ENCODE measurements around the gene OGDH.

OGDH gene

DNA sequence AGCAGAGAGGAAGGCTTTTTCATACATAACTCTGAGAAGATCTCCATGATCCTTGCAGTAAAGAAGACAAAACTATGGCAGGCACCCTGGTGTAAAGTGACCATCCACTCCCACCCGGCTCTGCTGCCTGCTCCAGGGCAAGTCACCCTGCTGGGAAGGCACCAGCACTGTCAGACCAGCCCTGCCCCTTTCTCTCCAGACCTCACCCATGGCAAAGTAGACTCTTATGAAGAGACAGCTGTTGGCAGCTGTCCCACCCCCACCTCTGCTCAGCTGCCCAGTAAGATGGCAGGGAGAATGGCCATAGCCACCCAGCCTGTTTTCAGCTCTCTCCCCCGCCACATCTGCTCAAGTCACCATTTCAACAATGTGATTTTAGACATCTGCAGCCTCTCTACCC is 133.6 kb downstream of the OGDH start:
- no peak overlapping the region for H3K4me3 ChIP-seq (ENCODE audit: low read length in 2 of 2)
- no peak overlapping the region for H3K27ac ChIP-seq (ENCODE audit: low read length)
- no peaks in the 10 kb centered on the region for H3K27me3 ChIP-seq (ENCODE audit: control insufficient read depth in 1 of 2, insufficient read depth in 2 of 2, low read length in 2 of 2)
- no peaks in the 10 kb centered on the region for H3K9me3 ChIP-seq (ENCODE audit: control insufficient read depth in 2 of 2, low read length in 2 of 2)
- no peak overlapping the region for H3K9ac ChIP-seq (ENCODE audit: low read length in 2 of 2)
- H3K4me1 ChIP-seq (ENCODE audit: control insufficient read depth, insufficient read depth, low read length): no peaks in the 10 kb centered on the region
- no peaks in the 10 kb centered on the region for H3K36me3 ChIP-seq (ENCODE audit: control insufficient read depth in 2 of 2, insufficient read depth in 2 of 2, low read length in 2 of 2)

DNA sequence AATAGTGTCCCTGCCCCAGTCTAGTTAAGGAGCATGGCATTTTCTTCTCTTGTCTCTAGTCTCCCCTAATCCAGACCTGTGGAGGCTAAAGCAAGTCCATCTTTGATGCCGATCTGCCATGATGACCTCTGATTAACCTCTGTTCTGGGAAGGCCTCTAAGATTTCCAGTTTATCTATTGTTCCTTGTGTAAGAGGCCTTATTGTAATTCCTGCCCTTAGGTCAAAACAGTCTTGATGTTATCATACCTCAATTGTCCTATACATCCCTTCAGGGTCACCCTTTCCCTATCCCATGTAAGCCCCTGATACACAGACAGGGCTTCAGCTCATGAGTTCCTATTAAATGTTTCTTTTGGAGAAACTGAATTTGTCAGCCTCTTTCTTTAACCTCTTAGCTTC is 137.3 kb downstream of the OGDH start:
- no peak overlapping the region for H3K27ac ChIP-seq (ENCODE audit: low read length)
- H3K4me1 ChIP-seq (ENCODE audit: control insufficient read depth, insufficient read depth, low read length): no peaks in the 10 kb centered on the region
- no peaks in the 10 kb centered on the region for H3K27me3 ChIP-seq (ENCODE audit: control insufficient read depth in 1 of 2, insufficient read depth in 2 of 2, low read length in 2 of 2)
- H3K9me3 ChIP-seq (ENCODE audit: control insufficient read depth in 2 of 2, low read length in 2 of 2): no peaks in the 10 kb centered on the region
- H3K9ac ChIP-seq (ENCODE audit: low read length in 2 of 2): no peak overlapping the region
- H3K4me3 ChIP-seq (ENCODE audit: low read length in 2 of 2): no peak overlapping the region
- H3K36me3 ChIP-seq (ENCODE audit: control insufficient read depth in 2 of 2, insufficient read depth in 2 of 2, low read length in 2 of 2): no peaks in the 10 kb centered on the region

DNA sequence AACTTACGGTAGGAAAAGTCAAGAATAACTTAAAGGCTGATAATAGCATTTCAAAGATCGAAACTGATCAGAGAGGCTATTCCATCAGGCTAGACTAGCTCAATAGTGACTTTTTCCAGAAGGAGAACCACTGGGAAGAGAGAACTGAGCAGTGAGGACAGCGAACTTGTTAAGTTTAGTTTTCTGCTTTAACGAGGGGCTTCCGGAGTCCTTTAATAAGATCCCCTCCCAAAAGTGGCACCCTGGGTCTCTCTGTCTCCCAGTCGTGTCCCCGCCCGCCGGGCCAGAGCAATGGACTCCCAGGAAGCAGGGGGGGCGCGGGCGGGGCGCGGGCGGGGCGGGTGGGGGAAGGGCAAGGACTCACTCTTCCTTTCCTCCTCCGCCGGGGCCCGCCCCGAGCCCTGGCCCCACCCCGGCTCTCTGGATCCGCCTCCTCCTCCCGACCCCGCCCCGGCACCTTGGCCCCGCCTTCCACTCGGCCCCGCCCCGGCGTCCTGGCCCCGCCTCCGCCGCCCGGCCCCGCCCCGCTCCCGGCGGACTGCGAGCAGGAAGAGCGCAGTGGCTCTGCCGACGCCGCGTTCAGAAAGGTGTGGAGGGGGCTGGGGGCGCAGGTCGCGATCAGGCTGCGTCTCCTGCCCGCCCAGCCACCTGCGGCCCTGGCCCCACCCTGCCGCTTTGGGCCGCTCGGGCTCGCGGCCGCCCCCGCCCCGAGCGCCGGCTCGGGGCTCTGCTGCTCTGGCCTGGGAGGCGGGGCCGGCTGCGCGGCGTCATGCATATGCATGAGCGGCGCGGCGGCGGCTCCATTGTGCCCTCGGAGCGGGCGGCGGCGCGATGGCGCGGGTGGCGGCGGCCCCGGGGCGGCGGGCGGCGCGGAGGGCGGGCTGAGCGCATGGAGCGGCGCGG is 141.9 kb downstream of the OGDH start, which contains the start of gene ZMIZ2:
ZMIZ2 (plus strand) TSS at position 803 of the 903 bp plus-strand sequence. CDS start 7,403 bp downstream, outside the sequence.
- H3K36me3 ChIP-seq (ENCODE audit: control insufficient read depth in 2 of 2, insufficient read depth in 2 of 2, low read length in 2 of 2): peaks cover 0 to 5% of the 10 kb centered on the region in 2 donors
- H3K9me3 ChIP-seq (ENCODE audit: control insufficient read depth in 2 of 2, low read length in 2 of 2): no peaks in the 10 kb centered on the region
- H3K4me3 ChIP-seq (ENCODE audit: low read length in 2 of 2): peak within 1 kb of the TSS; percentile 79 to 86
- no peaks in the 10 kb centered on the region for H3K27me3 ChIP-seq (ENCODE audit: control insufficient read depth in 1 of 2, insufficient read depth in 2 of 2, low read length in 2 of 2)
- peak within 1 kb of the TSS; percentile 70 to 88 for H3K9ac ChIP-seq (ENCODE audit: low read length in 2 of 2)
- H3K27ac ChIP-seq (ENCODE audit: low read length): peak within 1 kb of the TSS; percentile 76
- peaks cover 22% of the 10 kb centered on the region for H3K4me1 ChIP-seq (ENCODE audit: control insufficient read depth, insufficient read depth, low read length)

DNA sequence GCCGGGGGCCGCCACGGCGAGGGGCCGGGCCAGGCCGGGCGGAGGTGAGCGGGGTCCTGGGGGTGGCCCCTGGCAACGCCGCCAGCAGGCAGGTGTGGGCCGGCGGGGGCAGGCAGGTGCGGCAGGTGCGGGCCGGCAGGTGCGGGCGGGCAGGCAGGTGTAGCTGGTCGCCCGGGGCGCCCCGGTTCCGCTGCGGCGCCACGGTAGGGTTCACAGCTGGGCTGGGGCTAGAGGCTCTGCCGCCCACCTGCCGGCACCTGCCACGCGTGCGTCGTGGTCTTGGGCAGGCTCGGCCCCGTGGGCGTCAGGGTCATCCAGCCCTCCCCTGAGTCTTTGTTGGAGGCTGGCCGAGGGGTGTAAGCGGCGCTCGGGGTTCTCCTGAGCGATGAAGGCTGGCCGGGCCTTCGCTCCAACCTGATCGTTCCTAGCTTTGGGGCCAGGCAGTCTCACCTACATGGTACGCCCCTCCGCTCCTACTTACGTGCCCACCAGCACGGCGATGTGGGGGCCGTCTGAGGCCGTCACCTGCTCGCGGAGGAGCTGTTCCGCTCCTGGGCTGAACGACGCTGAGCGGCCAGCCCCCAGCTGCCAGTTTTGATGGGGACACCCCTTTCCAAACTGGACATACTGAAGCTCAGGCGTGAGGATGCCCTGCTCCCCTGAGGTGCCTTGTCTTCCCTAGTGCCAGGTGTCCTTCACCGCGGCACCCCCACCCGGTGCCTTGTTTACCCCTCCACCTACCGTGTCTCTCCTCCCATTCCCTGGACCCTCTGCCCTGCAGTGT is 142.7 kb downstream of the OGDH start:
- Histone ChIP-seq H3K9ac (ENCODE audit: low read length in 2 of 2) (peak overlapping the region; percentile 70 to 84), H3K27ac (ENCODE audit: low read length) (peak overlapping the region; percentile 37), H3K4me1 (ENCODE audit: control insufficient read depth, insufficient read depth, low read length) (peaks cover 24% of the 10 kb centered on the region), H3K27me3 (ENCODE audit: control insufficient read depth in 1 of 2, insufficient read depth in 2 of 2, low read length in 2 of 2) (no peaks in the 10 kb centered on the region), H3K36me3 (ENCODE audit: control insufficient read depth in 2 of 2, insufficient read depth in 2 of 2, low read length in 2 of 2) (peaks cover 0 to 5% of the 10 kb centered on the region in 2 donors), H3K9me3 (ENCODE audit: control insufficient read depth in 2 of 2, low read length in 2 of 2) (no peaks in the 10 kb centered on the region), H3K4me3 (ENCODE audit: low read length in 2 of 2) (peak overlapping the region; percentile 79 to 86)

DNA sequence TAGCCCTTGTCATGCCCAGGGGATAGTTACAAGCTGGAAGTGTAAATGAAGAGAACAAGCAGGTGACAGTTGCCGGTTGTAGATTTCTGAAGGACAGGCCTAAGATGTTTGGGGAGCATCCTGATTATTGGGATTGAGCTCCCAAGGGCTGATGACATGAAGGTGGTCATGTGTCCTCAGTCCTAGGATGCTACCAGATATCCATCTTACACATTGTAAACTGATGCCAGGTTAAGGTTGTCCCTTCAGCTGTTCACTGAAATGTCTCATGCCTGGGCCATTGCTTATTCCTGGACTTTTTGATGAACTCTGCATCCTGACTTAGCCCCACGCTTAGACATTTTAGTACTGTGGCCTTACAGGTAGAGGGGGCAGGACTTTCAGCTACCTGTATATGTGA is 143.6 kb downstream of the OGDH start:
- H3K36me3 ChIP-seq (ENCODE audit: control insufficient read depth in 2 of 2, insufficient read depth in 2 of 2, low read length in 2 of 2): peaks cover 0 to 5% of the 10 kb centered on the region in 2 donors
- H3K9me3 ChIP-seq (ENCODE audit: control insufficient read depth in 2 of 2, low read length in 2 of 2): no peaks in the 10 kb centered on the region
- H3K4me1 ChIP-seq (ENCODE audit: control insufficient read depth, insufficient read depth, low read length): peaks cover 29% of the 10 kb centered on the region
- H3K27me3 ChIP-seq (ENCODE audit: control insufficient read depth in 1 of 2, insufficient read depth in 2 of 2, low read length in 2 of 2): no peaks in the 10 kb centered on the region
- peak overlapping the region; percentile 37 for H3K27ac ChIP-seq (ENCODE audit: low read length)
- peak overlapping the region; percentile 79 to 86 for H3K4me3 ChIP-seq (ENCODE audit: low read length in 2 of 2)
- H3K9ac ChIP-seq (ENCODE audit: low read length in 2 of 2): peak overlapping the region; percentile 70 to 84

DNA sequence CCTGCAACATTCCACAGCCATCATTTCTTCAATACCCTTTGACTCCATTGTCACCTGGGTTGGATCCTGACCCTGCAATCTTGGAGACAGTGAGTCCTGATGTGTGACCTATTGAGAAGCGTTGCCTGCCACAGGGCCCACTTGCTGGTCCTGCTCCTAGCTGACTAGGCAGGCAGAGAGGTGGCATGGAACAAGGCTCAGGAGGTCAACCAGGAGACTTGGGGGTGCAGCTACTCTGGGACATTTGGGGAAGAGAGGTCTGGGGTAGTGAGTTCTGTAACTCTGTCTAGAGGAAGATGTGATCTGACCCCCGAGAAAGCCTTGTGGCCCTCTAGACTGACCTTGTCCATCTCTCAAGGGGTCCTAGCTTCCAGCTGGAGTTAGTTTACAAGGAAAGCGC is 144.0 kb downstream of the OGDH start:
- H3K27me3 ChIP-seq (ENCODE audit: control insufficient read depth in 1 of 2, insufficient read depth in 2 of 2, low read length in 2 of 2): no peaks in the 10 kb centered on the region
- peaks cover 0 to 5% of the 10 kb centered on the region in 2 donors for H3K36me3 ChIP-seq (ENCODE audit: control insufficient read depth in 2 of 2, insufficient read depth in 2 of 2, low read length in 2 of 2)
- H3K4me1 ChIP-seq (ENCODE audit: control insufficient read depth, insufficient read depth, low read length): peaks cover 34% of the 10 kb centered on the region
- no peaks in the 10 kb centered on the region for H3K9me3 ChIP-seq (ENCODE audit: control insufficient read depth in 2 of 2, low read length in 2 of 2)
- peak overlapping the region; percentile 37 for H3K27ac ChIP-seq (ENCODE audit: low read length)
- H3K9ac ChIP-seq (ENCODE audit: low read length in 2 of 2): no peak overlapping the region
- peak overlapping the region in 1 of 2 donors; percentile 86 for H3K4me3 ChIP-seq (ENCODE audit: low read length in 2 of 2)

DNA sequence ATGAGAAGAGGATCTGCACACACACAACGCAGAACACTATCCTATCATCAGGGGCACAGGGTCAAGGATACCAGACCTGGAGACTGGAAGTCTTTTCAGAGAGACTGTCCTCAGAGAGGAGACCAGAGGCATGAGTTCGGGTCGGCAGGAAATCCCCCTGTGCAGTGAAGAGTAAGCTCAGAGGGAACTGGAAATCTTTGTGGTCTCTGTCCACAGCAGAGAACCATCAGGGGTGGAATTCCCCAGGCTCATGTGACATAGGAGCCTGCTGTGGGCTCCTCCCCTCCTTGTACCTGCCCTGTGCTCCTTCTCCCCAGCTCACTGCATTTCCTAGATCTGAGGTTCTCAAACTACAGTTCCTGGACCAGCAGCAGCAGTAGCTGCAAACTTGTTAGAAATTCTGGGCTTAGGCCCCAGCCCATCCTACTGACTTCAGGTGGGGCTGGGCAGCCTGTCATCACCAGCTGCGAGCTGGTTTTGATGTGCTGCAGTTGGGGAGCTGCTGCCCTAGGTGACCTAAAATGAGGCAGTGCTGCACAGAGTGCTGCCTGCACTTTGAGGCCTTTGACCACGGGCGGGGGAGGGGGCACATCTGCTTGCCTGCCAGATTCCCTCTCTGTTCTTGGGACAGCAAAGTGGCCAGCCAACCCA is 144.6 kb downstream of the OGDH start:
- Histone ChIP-seq H3K4me3 (ENCODE audit: low read length in 2 of 2) (peak overlapping the region in 1 of 2 donors; percentile 8), H3K27me3 (ENCODE audit: control insufficient read depth in 1 of 2, insufficient read depth in 2 of 2, low read length in 2 of 2) (no peaks in the 10 kb centered on the region), H3K9me3 (ENCODE audit: control insufficient read depth in 2 of 2, low read length in 2 of 2) (no peaks in the 10 kb centered on the region), H3K9ac (ENCODE audit: low read length in 2 of 2) (no peak overlapping the region), H3K4me1 (ENCODE audit: control insufficient read depth, insufficient read depth, low read length) (peaks cover 40% of the 10 kb centered on the region), H3K27ac (ENCODE audit: low read length) (no peak overlapping the region), H3K36me3 (ENCODE audit: control insufficient read depth in 2 of 2, insufficient read depth in 2 of 2, low read length in 2 of 2) (peaks cover 0 to 5% of the 10 kb centered on the region in 2 donors)

DNA sequence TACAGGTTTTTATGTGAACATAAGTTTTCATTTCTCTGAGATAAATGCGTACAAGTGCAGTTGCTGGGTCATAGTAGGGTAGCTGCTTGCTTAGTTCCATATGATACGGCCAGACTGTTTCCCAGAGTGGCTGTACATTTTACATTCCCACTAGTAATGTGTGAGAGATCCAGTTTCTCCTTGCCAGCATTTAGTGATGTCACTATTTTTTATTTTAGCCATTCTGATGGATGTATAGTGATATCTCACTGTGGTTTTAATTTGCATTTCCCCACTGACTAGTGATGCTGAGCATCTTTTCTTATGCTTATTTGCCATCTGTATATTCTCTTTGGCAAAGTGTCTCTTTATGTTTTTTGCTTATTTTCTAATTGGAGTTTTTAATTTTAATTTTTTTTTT is 146.4 kb downstream of the OGDH start:
- Histone ChIP-seq H3K4me1 (ENCODE audit: control insufficient read depth, insufficient read depth, low read length) (peaks cover 54% of the 10 kb centered on the region), H3K9me3 (ENCODE audit: control insufficient read depth in 2 of 2, low read length in 2 of 2) (no peaks in the 10 kb centered on the region), H3K4me3 (ENCODE audit: low read length in 2 of 2) (no peak overlapping the region), H3K36me3 (ENCODE audit: control insufficient read depth in 2 of 2, insufficient read depth in 2 of 2, low read length in 2 of 2) (peaks cover 3 to 7% of the 10 kb centered on the region in 2 donors), H3K9ac (ENCODE audit: low read length in 2 of 2) (no peak overlapping the region), H3K27me3 (ENCODE audit: control insufficient read depth in 1 of 2, insufficient read depth in 2 of 2, low read length in 2 of 2) (no peaks in the 10 kb centered on the region), H3K27ac (ENCODE audit: low read length) (no peak overlapping the region)

DNA sequence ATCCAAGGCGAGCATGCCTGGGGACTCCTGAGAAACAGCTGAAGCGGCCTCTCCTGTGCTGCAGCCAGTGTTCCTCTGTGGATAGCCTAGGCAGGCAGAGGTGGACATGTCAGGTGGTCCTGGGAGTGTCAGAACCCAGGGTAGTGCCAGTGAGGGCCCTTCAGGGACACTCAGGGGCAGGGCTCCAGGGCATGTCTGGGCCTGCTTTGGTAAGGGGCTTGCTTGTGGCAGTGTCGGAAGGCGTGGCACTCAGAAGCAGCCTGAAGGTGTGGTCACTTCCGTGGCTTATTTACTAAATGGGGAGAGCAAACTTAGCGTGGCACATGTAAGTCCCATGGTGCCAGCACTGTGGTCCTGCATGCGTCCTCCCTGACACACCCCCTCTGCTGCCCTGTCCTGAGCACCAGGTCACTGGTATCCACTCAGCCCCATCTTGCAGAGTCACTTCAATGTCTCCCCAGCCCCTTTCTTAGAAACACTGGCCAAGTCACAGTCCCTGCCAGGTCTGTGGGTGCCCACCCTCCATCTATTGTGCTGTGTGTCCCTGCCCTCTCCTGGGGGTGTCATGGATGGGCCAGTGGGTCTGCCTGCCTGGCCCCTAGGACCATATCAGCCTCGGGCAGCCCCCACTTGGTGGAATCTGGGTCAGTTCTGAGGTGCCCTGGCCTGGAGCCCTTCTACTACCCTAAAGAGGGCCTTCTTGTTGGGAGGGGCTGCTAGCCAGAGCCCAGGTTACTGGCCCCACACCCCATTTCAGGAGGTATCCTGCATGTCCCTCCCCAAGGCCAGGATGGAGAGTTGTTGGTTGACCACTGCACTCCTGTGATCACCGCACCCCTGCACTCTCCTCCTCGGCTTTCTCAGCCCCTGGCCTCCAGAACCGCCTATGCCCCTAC is 148.6 kb downstream of the OGDH start:
- Histone ChIP-seq H3K36me3 (ENCODE audit: control insufficient read depth in 2 of 2, insufficient read depth in 2 of 2, low read length in 2 of 2) (peaks cover 16 to 19% of the 10 kb centered on the region in 2 donors), H3K9me3 (ENCODE audit: control insufficient read depth in 2 of 2, low read length in 2 of 2) (no peaks in the 10 kb centered on the region), H3K9ac (ENCODE audit: low read length in 2 of 2) (peak overlapping the region in 1 of 2 donors; percentile 42), H3K27ac (ENCODE audit: low read length) (peak overlapping the region; percentile 37), H3K4me3 (ENCODE audit: low read length in 2 of 2) (no peak overlapping the region), H3K27me3 (ENCODE audit: control insufficient read depth in 1 of 2, insufficient read depth in 2 of 2, low read length in 2 of 2) (no peaks in the 10 kb centered on the region), H3K4me1 (ENCODE audit: control insufficient read depth, insufficient read depth, low read length) (peaks cover 45% of the 10 kb centered on the region)
